Endothelial cell of umbilical vein (primary cell): ENCODE results near the gene SENP2. TPM values are rescaled to one million over a fixed set of nuclear protein-coding genes. Genes with fewer than 3 reads are reported as not detected.

ENCODE experiments used
- BruUV-seq: library from RNA; stranded (reverse); fragments of 400-500 nt; replicated peaks from 2 replicates; lab custom pipeline; 2021; lab: Mats Ljungman, UMichigan
- CTCF ChIA-PET: fragments of 300-600, 350-600 bp; sonication (Branson Sonifier 250); formaldehyde crosslinking; loops from one replicate; lab custom pipeline; 2021; ENCODE audit warnings: antibody characterized with exemption, inconsistent platforms; lab: Charles Lee
- POLR2A ChIA-PET: fragments of 300-600, 350-600 bp; sonication (Branson Sonifier 250); formaldehyde crosslinking; loops from one replicate; lab custom pipeline; 2021; ENCODE audit warnings: antibody characterized with exemption, inconsistent platforms; lab: Charles Lee
- DNase-seq: peaks from one replicate; pipeline ENCODE4 v3.0.0-alpha.2; 2011; ENCODE audit warnings: low read depth, low spot score
- FAIRE-seq: peaks from 2 replicates; lab custom pipeline; 2011; peaks lifted over from hg19 to GRCh38; lab: Jason Lieb, UNC
- H2AFZ ChIP-seq: 2 replicates; pipeline ENCODE4 v1.6.0; 2012; ENCODE audit warnings: low read depth, low read length, control low read depth, inconsistent platforms
- H3K27ac ChIP-seq: 2 replicates; pipeline ENCODE4 v1.5.1; 2011; ENCODE audit warnings: low read depth, mild to moderate bottlenecking, control low read depth, low read length, moderate library complexity; ENCODE audit not compliant: insufficient read depth
- H3K27me3 ChIP-seq, 2 experiments: 2 replicates each; pipeline versions ENCODE4 v1.6.0 to v1.6.1; 2011; ENCODE audit warnings: low read length in 2 of 2, mixed read lengths in 1 of 2; ENCODE audit not compliant: control insufficient read depth in 2 of 2, insufficient read depth in 2 of 2
- H3K36me3 ChIP-seq, 2 experiments: 2 replicates in 1 of 2; 3 replicates in 1 of 2; pipeline ENCODE4 v1.5.1; 2011; ENCODE audit warnings: low read length in 2 of 2, mild to moderate bottlenecking in 1 of 2, moderate library complexity in 1 of 2; ENCODE audit not compliant: control insufficient read depth in 2 of 2, insufficient read depth in 2 of 2; ENCODE audit errors: extremely low read depth in 1 of 2
- H3K4me1 ChIP-seq: 3 replicates; pipeline ENCODE4 v1.5.1; 2011; ENCODE audit warnings: mild to moderate bottlenecking, low read length; ENCODE audit not compliant: control insufficient read depth, insufficient read depth; ENCODE audit errors: extremely low read depth
- H3K4me2 ChIP-seq: 2 replicates; pipeline ENCODE4 v1.6.1; 2011; ENCODE audit warnings: low read length, control low read depth, mixed read lengths; ENCODE audit not compliant: insufficient read depth
- H3K4me3 ChIP-seq, 3 experiments: fragments of 200-600 bp in 1 of 3; sonication (generic), shearing (Covaris generic) in 1 of 3; replicated peaks in 1 of 3; 2 replicates each; pipeline ENCODE4 v1.5.1; 2011 to 2016; ENCODE audit warnings: control low read depth in 3 of 3, low read length in 3 of 3, mild to moderate bottlenecking in 2 of 3, inconsistent platforms in 1 of 3, low read depth in 1 of 3, moderate library complexity in 1 of 3; ENCODE audit not compliant: insufficient read depth in 1 of 3
- H3K79me2 ChIP-seq: 2 replicates; pipeline ENCODE4 v1.6.0; 2012; ENCODE audit warnings: low read length, inconsistent platforms; ENCODE audit not compliant: control insufficient read depth, insufficient read depth
- H3K9ac ChIP-seq: replicated peaks from 2 replicates; pipeline ENCODE3; 2011; ENCODE audit warnings: low read length, control low read depth; ENCODE audit not compliant: insufficient read depth; ENCODE audit errors: extremely low read depth
- H3K9me1 ChIP-seq: replicated peaks from 3 replicates; pipeline ENCODE4 v1.6.0; 2011; ENCODE audit warnings: mild to moderate bottlenecking, low read length; ENCODE audit not compliant: control insufficient read depth, insufficient read depth; ENCODE audit errors: extremely low read depth
- H3K9me3 ChIP-seq: replicated peaks from 2 replicates; pipeline ENCODE4 v1.5.1; 2012; ENCODE audit warnings: low read length, inconsistent platforms; ENCODE audit not compliant: control insufficient read depth, insufficient read depth
- H4K20me1 ChIP-seq: replicated peaks from 2 replicates; pipeline ENCODE3; 2011; ENCODE audit warnings: mild to moderate bottlenecking, low read length; ENCODE audit not compliant: control insufficient read depth, insufficient read depth; ENCODE audit errors: extremely low read depth
- CTCF ChIP-seq, 2 donors: IDR thresholded peaks; 1 replicate in 1 of 2; 2 replicates in 1 of 2; pipeline ENCODE4 v1.5.1; 2011; ENCODE audit warnings: low read length in 2 of 2, mild to moderate bottlenecking in 2 of 2, moderate library complexity in 2 of 2, control low read depth in 1 of 2, inconsistent platforms in 1 of 2, low read depth in 1 of 2; ENCODE audit not compliant: insufficient read depth in 1 of 2; ENCODE audit errors: extremely low read depth in 1 of 2
- EZH2 ChIP-seq: IDR thresholded peaks from 2 replicates; pipeline ENCODE4 v1.6.1; 2012; ENCODE audit warnings: borderline replicate concordance, low read depth, mild to moderate bottlenecking, moderate library complexity, low read length, inconsistent platforms; ENCODE audit not compliant: severe bottlenecking
- FOS ChIP-seq: IDR thresholded peaks from 2 replicates; pipeline ENCODE4 v1.6.1; 2011; ENCODE audit warnings: mild to moderate bottlenecking, low read length, moderate library complexity, borderline replicate concordance; ENCODE audit not compliant: insufficient read depth
- GATA2 ChIP-seq: IDR thresholded peaks from 2 replicates; pipeline ENCODE4 v1.7.0; 2011; ENCODE audit warnings: low read depth, mild to moderate bottlenecking, moderate library complexity, mixed read lengths, low read length; ENCODE audit not compliant: insufficient read length, insufficient read depth
- JUN ChIP-seq: IDR thresholded peaks from 2 replicates; pipeline ENCODE4 v1.6.1; 2011; ENCODE audit warnings: borderline replicate concordance, low read depth; ENCODE audit not compliant: insufficient read length, insufficient read depth
- MYC ChIP-seq: IDR thresholded peaks from one replicate; pipeline ENCODE4 v1.6.1; 2011; ENCODE audit warnings: mild to moderate bottlenecking, low read depth, low read length
- POLR2A ChIP-seq: IDR thresholded peaks from 2 replicates; pipeline ENCODE4 v1.6.1; 2012; ENCODE audit warnings: low read depth, mild to moderate bottlenecking, control low read depth, low read length
- POLR2AphosphoS5 ChIP-seq: IDR thresholded peaks from 2 replicates; pipeline ENCODE4 v1.6.1; 2012; ENCODE audit warnings: low read depth, mild to moderate bottlenecking, control low read depth, low read length, moderate library complexity; ENCODE audit not compliant: insufficient read depth
- dilution Hi-C: fragments of 300-500 bp; cut with MboI; formaldehyde crosslinking; loops from one replicate; pipeline ENCODE4 v1.15.0; 2019; ENCODE audit warnings: low sequenced_read_pairs; ENCODE audit not compliant: extremely low pct_ligation_motif_present
- intact Hi-C: fragments of 100-400 bp; cut with micrococcal nuclease; formaldehyde crosslinking; loops from one replicate; pipeline ENCODE4 v1.10.0; 2022
- polyA plus RNA-seq, 4 experiments: library from polyadenylated mRNA; depleted of rRNA in 3 of 4; stranded (reverse) in 3 of 4; unstranded in 1 of 4; fragments of >200 nt; gene quantifications; 2 replicates each; pipeline versions ENCODE4 v1.2.1 to v1.2.3, GENCODE V29; 2011 to 2012; ENCODE audit warnings: missing spikeins in 1 of 4
- total RNA-seq: library from RNA; stranded (reverse); gene quantifications from 2 replicates; pipeline ENCODE4 v1.2.3, GENCODE V29; 2021
- TF ChIP-seq, protein P1 (sequence below): IDR thresholded peaks from 2 replicates; pipeline ENCODE4 v1.6.1; 2011; ENCODE audit not compliant: insufficient read depth, insufficient read length

Gene SENP2
- total and polyA plus RNA-seq, 2 donors (not counting 3 experiments of a cell fraction or from before 2014, with no cell fraction given), result 3.8 to 40.4 TPM

DNA sequence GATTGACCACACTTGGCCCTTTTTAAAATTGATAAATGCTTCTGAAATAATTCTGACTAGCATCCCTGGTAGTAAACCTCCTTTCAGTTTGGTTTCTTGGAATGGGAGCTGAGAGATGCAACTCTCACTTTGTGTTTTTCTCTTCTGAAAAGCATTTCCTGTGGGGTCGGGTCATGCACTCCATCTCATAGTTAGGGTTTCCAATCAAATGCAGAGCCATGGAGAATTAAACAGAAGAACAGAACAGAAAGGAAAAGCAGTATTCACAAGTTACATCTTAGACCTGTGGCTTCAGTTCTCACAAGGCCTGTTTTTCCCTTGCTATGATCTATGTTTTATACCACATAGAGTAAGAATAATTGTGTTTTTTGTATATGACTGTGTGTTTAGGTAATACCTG is 39.7 kb downstream of the SENP2 start:
- DNase-seq, result no peak
- no peak for FAIRE-seq
- Histone ChIP-seq H3K27me3 (no peaks in the 10 kb centered on the region), H3K4me3 (no peak overlapping the region), H3K79me2 (no peaks in the 10 kb centered on the region), H3K4me1 (peaks cover 12% of the 10 kb centered on the region), H3K4me2 (no peak overlapping the region), H2AFZ (no peak overlapping the region), H3K9me1 (no peaks in the 10 kb centered on the region), H4K20me1 (no peaks in the 10 kb centered on the region), H3K36me3 (peaks cover 4 to 6% of the 10 kb centered on the region in 2 experiments), H3K9me3 (no peaks in the 10 kb centered on the region), H3K27ac (no peak overlapping the region), H3K9ac (no peak overlapping the region)
- ChIA-PET POLR2A (interaction anchor here (0.6 kb wide), 1 partner anchor 37 kb away, joined by 3 read pairs; no protein-coding TSS in a partner anchor), CTCF (interaction anchor here (1.6 kb wide), 1 partner anchor 34 kb away, joined by 3 read pairs; no protein-coding TSS in a partner anchor)
- dilution Hi-C loops, result no loop called here
- no TSS peak for BruUV-seq
- TF ChIP-seq JUN (no peak), FOS (no peak), GATA2 (no peak), POLR2AphosphoS5 (no peak), CTCF (IDR thresholded peaks at IDR 0.05; ENCODE audit: extremely low read depth in 1 of 2, insufficient read depth in 1 of 2, low read depth in 1 of 2, low read length in 2 of 2) (no peak), MYC (no peak), EZH2 (no peak), POLR2A (no peak)
- TF ChIP-seq, protein P1, sequence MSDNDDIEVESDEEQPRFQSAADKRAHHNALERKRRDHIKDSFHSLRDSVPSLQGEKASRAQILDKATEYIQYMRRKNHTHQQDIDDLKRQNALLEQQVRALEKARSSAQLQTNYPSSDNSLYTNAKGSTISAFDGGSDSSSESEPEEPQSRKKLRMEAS, result no peak
- intact Hi-C loops, result no loop called here
